ENCODE measurements around the gene ALDH1A3.

Gene ALDH1A3

DNA sequence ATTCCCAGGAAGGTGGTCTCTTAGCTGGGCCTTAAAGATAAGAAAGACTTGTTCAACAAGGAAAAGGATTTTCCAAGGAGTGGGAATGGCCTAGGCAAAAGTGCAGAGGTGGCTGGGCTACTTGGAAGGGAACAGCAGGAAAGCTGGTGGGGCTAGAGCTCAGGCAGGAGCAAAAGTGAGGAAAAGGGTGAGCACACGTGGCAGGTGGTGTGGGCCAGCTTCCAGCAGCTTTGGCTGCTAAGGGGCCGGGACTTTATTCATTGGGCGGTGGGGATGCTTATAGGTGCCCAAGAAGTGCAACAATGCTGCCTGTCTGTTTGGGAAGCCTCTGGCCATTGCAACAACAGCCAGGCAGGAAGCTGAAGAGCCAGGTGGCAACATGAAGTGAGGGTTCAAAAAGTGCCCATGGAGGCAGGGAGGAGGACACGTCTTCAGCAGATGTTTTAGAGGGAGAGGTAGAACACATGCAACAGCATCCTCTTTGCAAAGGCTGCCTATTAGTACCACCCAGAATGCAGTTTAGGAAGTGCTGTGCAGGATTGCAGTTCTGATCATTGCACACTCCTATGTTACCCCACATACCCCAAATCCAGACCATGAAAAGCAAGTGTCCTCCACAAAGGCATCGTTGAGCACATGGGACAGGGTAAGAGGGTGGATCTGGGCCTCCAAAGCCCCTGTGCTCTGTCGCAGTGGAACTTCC, 13.8 kb downstream of the ALDH1A3 start:
- no peak overlapping the region for H3K27ac ChIP-seq (ENCODE audit: insufficient read depth, low read length, poor library complexity, severe bottlenecking)
- no peaks in the 10 kb centered on the region for H3K4me1 ChIP-seq (ENCODE audit: control insufficient read depth, insufficient read depth, low read length, poor library complexity, severe bottlenecking)
- H3K9me3 ChIP-seq (ENCODE audit: control insufficient read depth, low read length) = no peaks in the 10 kb centered on the region
- no peaks in the 10 kb centered on the region for H3K36me3 ChIP-seq (ENCODE audit: control insufficient read depth, insufficient read depth, low read length)
- DNase-seq = no peak
- H3K27me3 ChIP-seq (replicated peaks; ENCODE audit: control insufficient read depth, insufficient read depth, low read length, poor library complexity, severe bottlenecking) = peaks cover 7% of the 10 kb centered on the region
- H3K4me3 ChIP-seq (ENCODE audit: insufficient read depth, low read depth, low read length, poor library complexity, severe bottlenecking) = no peak overlapping the region

DNA sequence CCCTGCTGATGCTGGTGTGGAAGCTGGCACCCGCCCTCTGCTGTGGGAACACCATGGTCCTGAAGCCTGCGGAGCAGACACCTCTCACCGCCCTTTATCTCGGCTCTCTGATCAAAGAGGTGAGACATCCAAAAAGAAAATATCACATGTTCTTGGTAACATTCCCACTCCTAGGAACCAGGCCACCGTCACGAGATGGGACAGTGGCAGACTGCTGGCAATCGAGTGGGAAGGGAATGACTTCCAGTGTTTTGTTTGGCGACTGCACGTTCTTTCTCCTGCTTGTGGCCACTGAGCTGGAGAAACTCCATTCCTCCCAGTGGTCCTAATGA, 14.3 kb downstream of the ALDH1A3 start:
- Histone ChIP-seq H3K4me3 (ENCODE audit: insufficient read depth, low read depth, low read length, poor library complexity, severe bottlenecking) (no peak overlapping the region), H3K27ac (ENCODE audit: insufficient read depth, low read length, poor library complexity, severe bottlenecking) (no peak overlapping the region), H3K9me3 (ENCODE audit: control insufficient read depth, low read length) (no peaks in the 10 kb centered on the region), H3K27me3 (replicated peaks; ENCODE audit: control insufficient read depth, insufficient read depth, low read length, poor library complexity, severe bottlenecking) (peaks cover 7% of the 10 kb centered on the region), H3K36me3 (ENCODE audit: control insufficient read depth, insufficient read depth, low read length) (no peaks in the 10 kb centered on the region), H3K4me1 (ENCODE audit: control insufficient read depth, insufficient read depth, low read length, poor library complexity, severe bottlenecking) (no peaks in the 10 kb centered on the region)
- DNase-seq = no peak

DNA sequence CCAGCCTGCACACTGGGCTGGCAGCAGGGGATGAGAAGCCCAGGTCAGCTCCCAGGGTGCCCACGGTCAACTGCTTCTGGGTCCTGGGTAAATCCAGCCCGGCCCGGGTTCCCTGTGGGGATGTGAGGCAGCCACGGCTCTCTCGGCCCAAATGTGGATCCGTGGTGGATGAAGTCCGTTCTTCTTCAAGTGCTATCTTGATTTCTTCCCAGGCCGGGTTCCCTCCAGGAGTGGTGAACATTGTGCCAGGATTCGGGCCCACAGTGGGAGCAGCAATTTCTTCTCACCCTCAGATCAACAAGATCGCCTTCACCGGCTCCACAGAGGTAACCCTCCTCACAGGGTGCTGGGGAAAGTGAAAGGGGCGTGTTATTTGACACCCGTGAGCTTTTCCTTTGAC, 16.1 kb downstream of the ALDH1A3 start:
- Histone ChIP-seq H3K27ac (ENCODE audit: insufficient read depth, low read length, poor library complexity, severe bottlenecking) (no peak overlapping the region), H3K4me1 (ENCODE audit: control insufficient read depth, insufficient read depth, low read length, poor library complexity, severe bottlenecking) (no peaks in the 10 kb centered on the region), H3K9me3 (ENCODE audit: control insufficient read depth, low read length) (no peaks in the 10 kb centered on the region), H3K36me3 (ENCODE audit: control insufficient read depth, insufficient read depth, low read length) (no peaks in the 10 kb centered on the region), H3K27me3 (replicated peaks; ENCODE audit: control insufficient read depth, insufficient read depth, low read length, poor library complexity, severe bottlenecking) (peaks cover 7% of the 10 kb centered on the region), H3K4me3 (ENCODE audit: insufficient read depth, low read depth, low read length, poor library complexity, severe bottlenecking) (no peak overlapping the region)
- no peak for DNase-seq

DNA sequence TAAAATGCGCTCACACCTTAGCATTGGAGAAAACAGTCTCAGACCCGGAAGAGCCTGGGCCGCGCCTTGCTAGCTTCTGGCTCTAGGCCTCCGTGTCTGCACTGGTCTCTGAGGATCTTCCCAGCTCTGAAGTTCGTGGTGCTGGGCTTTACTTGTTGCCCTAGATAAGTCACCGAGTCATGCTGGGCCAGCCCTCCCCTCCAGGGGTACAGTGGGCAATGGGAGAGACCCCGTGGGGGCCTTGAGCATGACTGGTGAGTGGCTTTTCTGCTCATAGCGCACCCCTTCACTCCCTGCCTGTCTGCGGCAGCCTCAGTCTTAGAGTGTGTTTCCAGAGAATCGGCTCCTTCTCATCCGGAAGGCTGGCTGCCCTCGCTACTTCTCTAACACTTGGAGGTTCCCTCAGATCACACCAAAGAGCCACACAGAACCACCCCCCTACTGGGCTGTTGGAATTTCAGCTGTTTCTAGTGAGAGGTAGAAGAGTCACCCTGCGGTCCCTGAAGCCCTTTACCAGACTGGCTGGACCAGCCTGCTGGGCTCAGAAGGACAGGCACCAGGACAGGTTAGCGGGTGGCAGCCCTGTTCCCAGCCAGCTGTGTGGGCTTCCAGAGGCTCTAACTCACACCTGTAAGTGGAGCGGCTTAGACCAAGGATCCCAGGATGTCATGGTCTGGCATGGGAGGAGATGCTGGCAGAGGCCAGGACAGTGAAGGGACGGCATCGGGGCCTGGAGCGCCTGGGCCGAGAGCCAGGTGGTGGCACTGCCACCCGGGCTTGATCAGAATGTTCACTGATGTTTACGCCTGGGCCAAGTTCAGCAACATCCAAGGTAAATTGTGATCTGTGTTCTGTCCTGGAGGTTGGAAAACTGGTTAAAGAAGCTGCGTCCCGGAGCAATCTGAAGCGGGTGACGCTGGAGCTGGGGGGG, 17.9 kb downstream of the ALDH1A3 start:
- no peak for DNase-seq
- Histone ChIP-seq H3K36me3 (ENCODE audit: control insufficient read depth, insufficient read depth, low read length) (no peaks in the 10 kb centered on the region), H3K27me3 (replicated peaks; ENCODE audit: control insufficient read depth, insufficient read depth, low read length, poor library complexity, severe bottlenecking) (no peaks in the 10 kb centered on the region), H3K27ac (ENCODE audit: insufficient read depth, low read length, poor library complexity, severe bottlenecking) (no peak overlapping the region), H3K4me3 (ENCODE audit: insufficient read depth, low read depth, low read length, poor library complexity, severe bottlenecking) (no peak overlapping the region), H3K9me3 (ENCODE audit: control insufficient read depth, low read length) (no peaks in the 10 kb centered on the region), H3K4me1 (ENCODE audit: control insufficient read depth, insufficient read depth, low read length, poor library complexity, severe bottlenecking) (no peaks in the 10 kb centered on the region)

DNA sequence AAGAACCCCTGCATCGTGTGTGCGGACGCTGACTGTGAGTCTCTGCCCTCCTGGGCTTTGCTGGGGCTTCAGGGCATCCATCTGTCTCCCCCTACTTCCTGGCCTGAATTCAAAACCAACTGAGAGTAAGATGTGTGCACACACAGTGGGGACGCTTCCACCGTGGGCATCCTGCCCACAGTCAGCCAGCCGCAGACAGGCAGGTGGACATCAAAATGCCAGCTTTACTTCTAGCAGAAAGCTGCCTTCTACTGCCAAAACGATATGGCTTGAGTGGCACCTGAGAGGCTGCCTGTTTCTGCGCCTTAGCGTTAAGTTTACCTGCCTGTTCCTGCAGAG, 18.5 kb downstream of the ALDH1A3 start:
- Histone ChIP-seq H3K9me3 (ENCODE audit: control insufficient read depth, low read length) (no peaks in the 10 kb centered on the region), H3K4me3 (ENCODE audit: insufficient read depth, low read depth, low read length, poor library complexity, severe bottlenecking) (no peak overlapping the region), H3K36me3 (ENCODE audit: control insufficient read depth, insufficient read depth, low read length) (no peaks in the 10 kb centered on the region), H3K27me3 (replicated peaks; ENCODE audit: control insufficient read depth, insufficient read depth, low read length, poor library complexity, severe bottlenecking) (no peaks in the 10 kb centered on the region), H3K27ac (ENCODE audit: insufficient read depth, low read length, poor library complexity, severe bottlenecking) (no peak overlapping the region), H3K4me1 (ENCODE audit: control insufficient read depth, insufficient read depth, low read length, poor library complexity, severe bottlenecking) (no peaks in the 10 kb centered on the region)
- no peak for DNase-seq

DNA sequence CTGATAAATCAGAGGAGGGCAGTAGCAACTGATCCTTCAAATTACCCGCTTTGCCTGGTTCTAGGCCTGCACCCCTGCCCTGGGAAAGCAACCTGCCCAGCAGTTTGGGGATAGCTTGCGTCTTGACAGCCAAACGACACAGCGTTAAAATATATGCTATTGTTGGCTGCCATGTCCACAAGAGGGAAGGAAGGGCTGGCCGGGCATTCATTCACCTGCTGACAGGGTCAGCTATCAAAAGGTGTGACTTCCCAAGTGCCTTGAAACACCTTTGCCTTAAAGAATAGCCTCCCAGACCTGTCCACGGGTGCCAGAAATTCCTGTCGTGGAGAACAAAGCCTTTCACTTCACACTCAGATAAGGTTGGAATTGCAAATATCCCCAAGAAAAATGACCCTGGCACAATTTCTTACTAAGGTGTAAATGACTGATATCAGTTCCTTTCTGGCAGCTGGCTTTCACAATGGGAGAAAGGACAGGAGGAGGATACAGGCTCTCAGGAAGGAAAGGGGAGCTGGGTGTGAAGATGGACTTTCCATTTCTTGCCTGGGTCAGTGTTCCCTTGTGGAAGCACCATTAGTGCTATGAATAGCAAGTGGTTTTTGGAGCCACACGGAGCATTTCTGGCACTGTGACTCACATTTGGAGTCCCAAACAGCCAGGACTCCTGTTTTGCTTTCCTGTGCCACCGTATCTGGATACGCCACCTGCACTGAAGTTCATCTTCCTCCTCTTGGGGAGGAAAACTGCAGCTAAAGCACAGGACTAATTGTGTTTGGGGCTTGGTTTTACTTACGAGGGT, 19.2 kb downstream of the ALDH1A3 start:
- H3K27ac ChIP-seq (ENCODE audit: insufficient read depth, low read length, poor library complexity, severe bottlenecking) = no peak overlapping the region
- no peaks in the 10 kb centered on the region for H3K36me3 ChIP-seq (ENCODE audit: control insufficient read depth, insufficient read depth, low read length)
- H3K4me3 ChIP-seq (ENCODE audit: insufficient read depth, low read depth, low read length, poor library complexity, severe bottlenecking) = no peak overlapping the region
- no peak for DNase-seq
- no peaks in the 10 kb centered on the region for H3K4me1 ChIP-seq (ENCODE audit: control insufficient read depth, insufficient read depth, low read length, poor library complexity, severe bottlenecking)
- no peaks in the 10 kb centered on the region for H3K9me3 ChIP-seq (ENCODE audit: control insufficient read depth, low read length)
- H3K27me3 ChIP-seq (replicated peaks; ENCODE audit: control insufficient read depth, insufficient read depth, low read length, poor library complexity, severe bottlenecking) = no peaks in the 10 kb centered on the region

DNA sequence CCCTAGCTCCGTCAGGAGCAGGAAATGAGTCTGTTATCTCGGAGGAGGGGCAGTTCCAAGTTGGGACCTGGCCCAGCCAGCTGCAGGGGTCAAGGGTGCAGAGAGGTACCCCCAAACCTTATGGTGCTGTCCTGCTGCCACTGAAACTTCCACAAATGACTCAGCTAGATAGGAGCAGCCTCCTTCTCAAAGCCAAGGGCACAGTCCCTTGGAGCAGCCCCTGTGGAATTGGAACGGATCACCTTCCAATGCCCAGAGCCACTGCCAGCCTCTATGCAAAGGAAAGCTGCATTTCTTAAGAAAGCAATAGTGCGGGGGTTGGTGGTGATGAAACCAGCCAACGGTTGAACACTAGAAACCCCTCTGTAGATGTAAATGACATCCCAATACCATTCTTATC, 20.0 kb downstream of the ALDH1A3 start:
- H3K27ac ChIP-seq (ENCODE audit: insufficient read depth, low read length, poor library complexity, severe bottlenecking) = no peak overlapping the region
- H3K4me1 ChIP-seq (ENCODE audit: control insufficient read depth, insufficient read depth, low read length, poor library complexity, severe bottlenecking) = no peaks in the 10 kb centered on the region
- H3K4me3 ChIP-seq (ENCODE audit: insufficient read depth, low read depth, low read length, poor library complexity, severe bottlenecking) = no peak overlapping the region
- H3K9me3 ChIP-seq (ENCODE audit: control insufficient read depth, low read length) = no peaks in the 10 kb centered on the region
- H3K36me3 ChIP-seq (ENCODE audit: control insufficient read depth, insufficient read depth, low read length) = no peaks in the 10 kb centered on the region
- DNase-seq = no peak
- H3K27me3 ChIP-seq (replicated peaks; ENCODE audit: control insufficient read depth, insufficient read depth, low read length, poor library complexity, severe bottlenecking) = no peaks in the 10 kb centered on the region

DNA sequence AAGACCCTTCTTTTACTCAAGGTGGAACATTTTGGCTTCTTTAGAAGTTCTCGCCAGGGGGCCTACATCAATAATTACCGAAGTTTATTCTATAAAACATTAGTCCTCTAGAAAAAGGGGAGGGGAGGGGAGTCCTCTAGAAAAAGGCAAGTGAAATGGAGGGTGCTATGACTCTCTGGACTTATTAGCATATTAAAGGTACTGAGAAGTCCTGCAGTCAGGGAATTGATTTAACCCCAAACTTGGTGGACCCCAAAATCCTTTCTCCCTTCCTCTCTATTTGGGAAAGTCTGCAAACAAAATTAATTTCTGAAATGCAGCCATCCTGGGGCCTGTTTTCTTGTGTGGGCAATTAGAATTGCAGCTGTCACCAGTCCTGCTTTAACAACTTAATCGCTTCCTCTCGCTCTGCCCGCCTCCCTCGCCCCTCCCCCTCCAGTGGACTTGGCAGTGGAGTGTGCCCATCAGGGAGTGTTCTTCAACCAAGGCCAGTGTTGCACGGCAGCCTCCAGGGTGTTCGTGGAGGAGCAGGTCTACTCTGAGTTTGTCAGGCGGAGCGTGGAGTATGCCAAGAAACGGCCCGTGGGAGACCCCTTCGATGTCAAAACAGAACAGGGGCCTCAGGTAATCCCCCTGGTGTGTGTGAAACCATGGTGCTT, 20.6 kb downstream of the ALDH1A3 start:
- no peak for DNase-seq
- no peaks in the 10 kb centered on the region for H3K27me3 ChIP-seq (replicated peaks; ENCODE audit: control insufficient read depth, insufficient read depth, low read length, poor library complexity, severe bottlenecking)
- no peak overlapping the region for H3K27ac ChIP-seq (ENCODE audit: insufficient read depth, low read length, poor library complexity, severe bottlenecking)
- H3K9me3 ChIP-seq (ENCODE audit: control insufficient read depth, low read length) = no peaks in the 10 kb centered on the region
- no peaks in the 10 kb centered on the region for H3K4me1 ChIP-seq (ENCODE audit: control insufficient read depth, insufficient read depth, low read length, poor library complexity, severe bottlenecking)
- H3K4me3 ChIP-seq (ENCODE audit: insufficient read depth, low read depth, low read length, poor library complexity, severe bottlenecking) = no peak overlapping the region
- H3K36me3 ChIP-seq (ENCODE audit: control insufficient read depth, insufficient read depth, low read length) = no peaks in the 10 kb centered on the region

DNA sequence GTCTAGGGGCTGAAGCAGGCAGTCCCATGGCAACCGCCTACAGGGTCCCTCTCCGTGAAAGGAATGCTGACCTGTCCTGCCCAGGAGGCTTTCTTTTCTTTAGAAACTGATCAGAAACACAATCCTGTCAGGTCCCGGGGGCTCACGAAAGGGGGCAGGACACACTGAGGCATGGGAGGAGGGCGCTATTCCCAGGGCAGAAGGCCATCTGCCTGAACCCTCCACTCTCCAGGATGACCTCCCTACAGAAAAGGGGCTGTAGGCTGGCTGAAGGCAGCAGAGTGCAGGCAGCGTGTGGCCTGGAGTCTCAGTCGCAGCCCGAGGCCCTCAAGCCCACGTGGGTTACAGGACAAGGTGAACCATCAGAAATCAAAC, 21.2 kb downstream of the ALDH1A3 start:
- no peak overlapping the region for H3K4me3 ChIP-seq (ENCODE audit: insufficient read depth, low read depth, low read length, poor library complexity, severe bottlenecking)
- no peaks in the 10 kb centered on the region for H3K9me3 ChIP-seq (ENCODE audit: control insufficient read depth, low read length)
- no peaks in the 10 kb centered on the region for H3K36me3 ChIP-seq (ENCODE audit: control insufficient read depth, insufficient read depth, low read length)
- H3K4me1 ChIP-seq (ENCODE audit: control insufficient read depth, insufficient read depth, low read length, poor library complexity, severe bottlenecking) = no peaks in the 10 kb centered on the region
- no peaks in the 10 kb centered on the region for H3K27me3 ChIP-seq (replicated peaks; ENCODE audit: control insufficient read depth, insufficient read depth, low read length, poor library complexity, severe bottlenecking)
- no peak overlapping the region for H3K27ac ChIP-seq (ENCODE audit: insufficient read depth, low read length, poor library complexity, severe bottlenecking)
- no peak for DNase-seq
